GM12892 (cell line): ENCODE results near the gene BRINP2.

ENCODE experiments used
- DNase-seq: peaks from one replicate; pipeline ENCODE4 v3.0.0; 2011; ENCODE audit not compliant: insufficient read length
- FAIRE-seq: peaks from 2 replicates; lab custom pipeline; 2011; peaks lifted over from hg19 to GRCh38; lab: Jason Lieb, UNC
- POLR2A ChIP-seq: IDR thresholded peaks from 2 replicates; pipeline ENCODE4 v1.6.1; 2011; ENCODE audit warnings: low read depth, low read length, control low read depth
- POLR2AphosphoS5 ChIP-seq: IDR thresholded peaks from 2 replicates; pipeline ENCODE4 v1.6.1; 2011; ENCODE audit warnings: low read depth, low read length, control low read depth
- TAF1 ChIP-seq: IDR thresholded peaks from 2 replicates; pipeline ENCODE4 v1.6.1; 2011; ENCODE audit warnings: low read depth, mild to moderate bottlenecking, control low read depth, low read length, borderline replicate concordance

Gene BRINP2

DNA sequence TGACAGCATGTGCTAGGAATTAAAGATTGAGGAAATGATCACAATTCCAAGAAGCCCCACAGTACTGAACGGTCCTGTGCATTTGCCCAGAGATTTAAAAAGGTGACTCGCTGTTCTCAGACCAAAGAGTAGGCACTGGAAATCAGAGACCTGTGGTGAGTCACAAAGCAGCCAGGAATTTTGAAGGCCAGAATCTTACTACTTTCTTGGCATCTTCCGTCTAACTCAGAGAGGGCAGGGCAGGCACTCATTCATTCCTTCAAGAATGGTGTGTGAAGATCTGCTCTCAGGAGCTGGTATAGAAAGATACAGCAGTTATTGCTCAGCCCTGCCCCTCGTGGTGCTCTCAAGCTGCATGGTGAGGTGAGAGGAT lies 57.9 kb downstream of the BRINP2 start:
- no peak for FAIRE-seq
- no peak for DNase-seq

DNA sequence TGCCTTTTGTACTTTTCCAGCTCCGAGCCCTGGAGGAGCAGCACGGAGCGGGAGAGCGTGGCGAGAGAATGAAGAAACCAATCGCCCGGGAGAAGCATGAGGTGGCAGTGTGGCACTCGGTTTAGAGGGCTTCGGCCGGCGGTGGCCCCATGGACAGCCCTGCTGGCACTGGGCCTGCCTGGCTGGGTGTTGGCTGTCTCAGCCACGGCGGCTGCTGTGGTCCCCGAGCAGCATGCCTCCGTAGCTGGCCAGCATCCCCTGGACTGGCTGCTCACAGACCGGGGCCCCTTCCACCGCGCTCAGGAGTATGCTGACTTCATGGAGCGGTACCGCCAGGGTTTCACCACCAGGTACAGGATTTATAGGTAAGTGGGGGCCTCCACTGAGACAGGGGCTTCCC lies 59.0 kb downstream of the BRINP2 start:
- FAIRE-seq (no peak), DNase-seq (no peak)
- no peak for TF ChIP-seq POLR2AphosphoS5
- no peak for TF ChIP-seq TAF1
- no peak for TF ChIP-seq POLR2A

More for the DNA sequence above, 57.9 kb downstream of the BRINP2 start:
- TF ChIP-seq POLR2A, result no peak
- TF ChIP-seq TAF1, result no peak
- TF ChIP-seq POLR2AphosphoS5, result no peak

- no peak for DNase-seq
- FAIRE-seq, result no peak
- TF ChIP-seq POLR2A (no peak), POLR2AphosphoS5 (no peak), TAF1 (no peak)
Measured at GRCh38 chr1:177230228-177231016, 59.7 kb downstream of the BRINP2 start.

GRCh38 chr1:177235350-177235749 lies 64.6 kb downstream of the BRINP2 start:
- DNase-seq, result no peak
- TF ChIP-seq TAF1, result no peak
- no peak for TF ChIP-seq POLR2A
- no peak for TF ChIP-seq POLR2AphosphoS5
- no peak for FAIRE-seq

GRCh38 chr1:177236962-177237361 lies 66.2 kb downstream of the BRINP2 start:
- TF ChIP-seq TAF1, result no peak
- no peak for TF ChIP-seq POLR2A
- TF ChIP-seq POLR2AphosphoS5, result no peak
- DNase-seq (no peak), FAIRE-seq (no peak)

DNA sequence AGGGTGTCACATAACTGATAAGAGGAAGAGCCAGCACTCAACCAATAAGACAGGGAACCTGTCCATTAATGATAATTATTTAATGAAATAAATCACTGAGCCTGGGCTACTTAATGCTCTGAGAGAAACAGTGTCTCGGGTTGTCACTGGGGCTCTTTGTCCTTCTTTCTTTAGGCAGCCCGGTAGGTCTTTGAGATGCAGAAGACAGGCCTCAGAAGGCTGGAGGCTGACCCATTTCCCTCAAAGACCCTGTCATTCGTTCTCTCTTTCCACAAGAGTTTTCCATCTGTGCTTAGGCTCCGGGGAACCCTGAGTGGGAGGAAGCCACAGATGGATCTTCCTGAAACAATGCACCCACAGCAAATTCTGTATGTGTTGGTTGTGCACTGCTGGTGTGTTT lies 68.2 kb downstream of the BRINP2 start:
- no peak for FAIRE-seq
- TF ChIP-seq TAF1, result no peak
- TF ChIP-seq POLR2A, result no peak
- no peak for DNase-seq

DNA sequence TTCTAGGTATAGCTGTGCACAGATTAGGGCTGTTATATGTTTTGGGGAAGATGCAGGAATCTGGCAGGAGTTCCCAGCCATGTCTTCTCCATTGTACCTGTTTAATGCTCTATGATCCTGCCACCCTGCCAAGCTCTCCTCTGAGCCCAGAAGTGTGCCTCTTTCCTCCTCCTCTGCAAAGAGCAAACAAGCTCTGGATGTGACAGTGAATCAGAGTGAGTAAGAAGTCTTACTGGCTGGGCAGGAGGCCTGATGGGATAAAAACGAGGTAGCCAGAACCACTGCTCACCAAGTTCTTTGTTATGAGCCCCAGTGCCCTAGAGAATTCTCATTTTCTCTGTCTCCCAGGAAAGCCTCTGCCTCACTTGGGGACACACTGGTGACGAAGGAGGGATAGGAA lies 69.0 kb downstream of the BRINP2 start:
- FAIRE-seq (no peak), DNase-seq (no peak)
- no peak for TF ChIP-seq POLR2A
- no peak for TF ChIP-seq POLR2AphosphoS5
- no peak for TF ChIP-seq TAF1

- FAIRE-seq, result no peak
- DNase-seq, result no peak
- no peak for TF ChIP-seq TAF1
- TF ChIP-seq POLR2A, result no peak
- no peak for TF ChIP-seq POLR2AphosphoS5
Measured at GRCh38 chr1:177243773-177244172, 73.0 kb downstream of the BRINP2 start.

GRCh38 chr1:177246710-177247580 lies 76.2 kb downstream of the BRINP2 start:
- DNase-seq (no peak), FAIRE-seq (no peak)
- TF ChIP-seq POLR2A (no peak), POLR2AphosphoS5 (no peak), TAF1 (no peak)

DNA sequence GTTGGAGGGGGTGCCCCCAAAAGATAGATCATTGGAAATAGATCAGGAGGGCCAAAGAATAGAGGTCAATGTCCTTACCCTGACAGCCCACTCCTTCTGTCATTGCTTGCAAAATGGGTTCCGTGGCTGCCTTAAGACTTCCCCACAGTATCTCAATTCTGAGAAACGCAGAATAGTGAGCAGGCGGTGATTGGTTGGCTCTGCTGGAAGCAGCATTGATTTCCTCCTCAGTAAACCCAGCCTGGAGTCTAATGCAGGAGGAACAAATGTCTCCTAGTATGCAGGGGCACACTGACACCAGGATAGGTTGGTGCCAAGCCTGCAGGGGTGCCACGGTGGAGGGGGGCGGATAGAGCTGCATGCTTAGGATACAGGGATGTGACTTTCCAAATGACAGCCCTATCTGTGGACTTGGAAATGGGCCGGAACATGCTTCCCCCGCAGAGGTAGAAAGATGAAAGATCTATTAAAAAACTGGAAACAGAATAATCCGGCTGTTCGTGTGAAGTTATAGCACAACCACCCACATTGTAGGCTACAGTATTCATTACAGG lies 76.9 kb downstream of the BRINP2 start:
- TF ChIP-seq POLR2AphosphoS5 (no peak), TAF1 (no peak), POLR2A (no peak)
- no peak for FAIRE-seq
- no peak for DNase-seq

DNA sequence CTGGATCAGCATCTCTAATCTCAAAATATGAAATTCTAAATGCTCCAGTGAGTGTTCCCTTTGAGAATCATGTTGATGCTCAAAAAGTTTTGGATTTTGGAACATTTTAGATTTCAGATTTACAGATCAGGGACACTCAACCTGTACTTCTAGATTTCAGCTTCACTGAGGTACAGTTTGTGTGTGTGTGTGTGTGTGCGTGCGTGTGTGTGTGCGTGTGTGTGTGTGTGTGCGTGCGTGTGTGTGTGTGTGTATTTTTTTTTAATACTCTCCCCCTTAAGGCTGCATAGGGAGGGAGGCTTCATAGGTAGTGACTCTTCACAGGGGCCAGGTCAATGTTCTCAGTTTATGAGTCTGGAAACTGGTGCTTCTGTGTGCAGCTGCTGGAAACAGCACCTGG lies 77.5 kb downstream of the BRINP2 start:
- FAIRE-seq (no peak), DNase-seq (no peak)
- TF ChIP-seq POLR2A (no peak), TAF1 (no peak), POLR2AphosphoS5 (no peak)
